Activated naive CD8-positive, alpha-beta T cell treated with anti-CD3 and anti-CD28 coated beads for 36 hours (primary cell): ENCODE data around the gene ADCY1. TPM values are rescaled to one million over a fixed set of nuclear protein-coding genes. Genes with fewer than 3 reads are reported as not detected.

Source experiments
- DNase-seq: peaks from one replicate; pipeline ENCODE4 v3.0.0; 2021
- H3K27ac Mint-ChIP-seq: one replicate; pipeline ENCODE4 v1.8.0; 2022; ENCODE audit warnings: mild to moderate bottlenecking, moderate library complexity, mixed read lengths
- H3K27me3 Mint-ChIP-seq: one replicate; pipeline ENCODE4 v1.8.0; 2022; ENCODE audit warnings: mild to moderate bottlenecking, mixed read lengths
- H3K36me3 Mint-ChIP-seq: one replicate; pipeline ENCODE4 v1.8.0; 2021; ENCODE audit warnings: mild to moderate bottlenecking, mixed read lengths
- H3K4me1 Mint-ChIP-seq: one replicate; pipeline ENCODE4 v1.8.0; 2021; ENCODE audit warnings: mixed read lengths
- H3K4me3 Mint-ChIP-seq: one replicate; pipeline ENCODE4 v1.8.0; 2022; ENCODE audit warnings: mild to moderate bottlenecking, moderate library complexity, mixed read lengths
- H3K9me3 Mint-ChIP-seq: one replicate; pipeline ENCODE4 v1.8.0; 2022; ENCODE audit warnings: mixed read lengths
- total RNA-seq, 2 experiments: library from RNA; stranded (reverse); gene quantifications; one replicate each; pipeline ENCODE4 v1.2.3, GENCODE V29; 2021

The ADCY1 gene
- total RNA-seq, 2 experiments from 2014 or later = 0.06 TPM; not detected in 1

DNA sequence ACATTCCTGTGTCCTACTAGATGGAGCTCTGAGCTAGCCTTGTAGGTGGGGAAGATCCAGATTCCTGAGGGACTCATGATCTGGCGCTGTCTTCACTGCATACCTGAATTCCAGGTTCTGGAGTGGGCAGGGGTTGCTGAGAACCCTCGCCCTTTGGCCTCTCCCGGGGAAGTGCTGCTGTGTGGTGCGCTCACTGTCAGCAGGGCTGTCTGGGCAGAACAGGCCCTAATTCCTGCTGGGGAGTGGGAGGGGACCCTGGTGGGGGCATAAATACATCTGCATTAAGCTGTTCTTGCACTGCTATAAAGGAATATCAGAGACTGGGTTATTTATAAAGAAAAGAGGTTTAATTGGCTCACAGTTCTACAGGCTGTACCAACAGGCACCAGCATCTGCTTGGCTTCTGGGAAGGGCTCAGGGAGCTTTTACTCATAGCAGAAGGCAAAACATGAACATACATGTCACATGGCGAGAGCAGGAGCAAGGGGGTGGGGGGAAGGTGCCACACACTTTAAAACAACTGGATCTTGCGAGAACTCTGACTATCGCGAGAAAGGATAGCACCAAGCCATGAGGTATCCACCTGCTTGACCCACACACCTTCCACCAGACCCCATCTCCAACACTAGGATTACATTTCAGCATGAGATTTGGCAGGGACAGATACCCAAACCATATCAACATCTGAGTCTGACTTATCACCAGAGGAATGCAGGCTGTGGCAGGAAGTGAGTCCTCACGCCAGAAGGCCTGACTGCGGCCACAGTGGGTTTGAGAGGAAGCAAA, 115.0 kb downstream of the ADCY1 start:
- Mint-ChIP-seq H3K27ac (no peak overlapping the region), H3K36me3 (no peaks in the 10 kb centered on the region), H3K4me1 (no peaks in the 10 kb centered on the region), H3K9me3 (no peaks in the 10 kb centered on the region), H3K27me3 (no peaks in the 10 kb centered on the region), H3K4me3 (no peak overlapping the region)
- no peak for DNase-seq

DNA sequence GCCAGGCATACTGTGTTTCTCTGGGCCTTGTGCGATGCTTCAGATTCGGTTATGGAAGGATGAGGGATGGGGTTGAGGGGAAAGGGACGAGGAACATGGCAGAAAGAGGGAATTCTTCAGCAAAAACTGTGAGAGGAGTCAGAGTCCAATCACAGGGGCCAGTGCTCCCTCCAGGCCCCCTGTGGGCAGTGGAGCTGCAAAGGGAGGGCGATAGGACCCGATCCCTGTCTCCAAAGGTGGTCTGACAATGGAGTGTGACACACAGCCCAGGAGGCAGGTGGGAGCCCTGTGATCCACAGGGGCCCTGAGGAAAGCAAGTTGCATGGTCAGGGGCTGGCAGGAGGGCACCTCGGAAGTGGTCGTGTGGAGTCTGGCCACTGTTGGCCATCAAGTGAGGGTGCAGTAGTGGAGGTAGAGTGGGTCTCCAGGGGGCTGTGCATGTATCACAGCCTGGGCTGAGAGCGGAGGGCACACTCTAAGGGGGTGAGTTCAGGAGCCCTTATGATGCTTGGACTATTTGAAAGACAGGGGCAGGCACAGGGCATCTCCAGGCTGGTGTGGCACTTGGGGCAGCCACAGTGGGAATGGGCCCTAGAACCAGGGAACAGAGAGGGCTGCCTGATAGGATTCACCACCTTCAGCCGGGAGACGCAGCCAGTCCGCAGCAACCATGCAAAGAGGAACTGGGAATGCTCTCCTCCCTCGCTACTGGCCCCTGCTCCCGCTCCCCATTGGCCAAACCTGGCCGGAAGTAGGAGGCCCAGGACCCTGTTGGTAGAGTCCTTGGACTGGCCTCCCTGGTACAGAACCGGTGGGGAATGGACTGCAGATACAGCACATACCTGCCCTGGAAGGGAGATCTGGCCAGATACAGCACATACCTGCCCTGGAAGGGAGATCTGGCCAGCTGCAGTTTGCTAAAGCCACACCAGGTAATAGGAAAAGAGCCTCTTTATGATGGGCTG, 115.9 kb downstream of the ADCY1 start:
- Mint-ChIP-seq H3K4me1 (no peaks in the 10 kb centered on the region), H3K36me3 (no peaks in the 10 kb centered on the region), H3K4me3 (no peak overlapping the region), H3K9me3 (no peaks in the 10 kb centered on the region), H3K27ac (no peak overlapping the region), H3K27me3 (no peaks in the 10 kb centered on the region)
- DNase-seq = no peak

DNA sequence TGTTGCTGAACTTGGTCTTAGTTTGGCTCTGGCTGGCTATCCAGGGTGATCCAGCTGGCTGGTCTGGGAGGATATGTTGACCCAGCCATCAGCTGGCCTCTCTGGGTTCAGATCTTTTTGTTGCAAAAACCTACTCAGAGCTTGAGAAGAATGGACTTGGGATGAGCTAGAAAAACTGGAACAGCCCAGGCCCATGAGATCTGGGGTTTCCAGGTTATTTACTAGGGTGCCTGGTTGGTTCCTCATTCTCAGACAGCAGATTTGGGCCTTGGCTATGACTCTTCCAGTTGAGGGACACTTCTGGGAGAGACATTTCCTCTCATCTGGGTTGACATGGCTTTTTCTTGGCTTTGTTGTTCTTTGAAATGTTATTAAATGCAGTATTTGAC, 116.6 kb downstream of the ADCY1 start:
- Mint-ChIP-seq H3K36me3 (no peaks in the 10 kb centered on the region), H3K4me3 (no peak overlapping the region), H3K27ac (no peak overlapping the region), H3K4me1 (no peaks in the 10 kb centered on the region), H3K9me3 (no peaks in the 10 kb centered on the region), H3K27me3 (no peaks in the 10 kb centered on the region)
- no peak for DNase-seq

DNA sequence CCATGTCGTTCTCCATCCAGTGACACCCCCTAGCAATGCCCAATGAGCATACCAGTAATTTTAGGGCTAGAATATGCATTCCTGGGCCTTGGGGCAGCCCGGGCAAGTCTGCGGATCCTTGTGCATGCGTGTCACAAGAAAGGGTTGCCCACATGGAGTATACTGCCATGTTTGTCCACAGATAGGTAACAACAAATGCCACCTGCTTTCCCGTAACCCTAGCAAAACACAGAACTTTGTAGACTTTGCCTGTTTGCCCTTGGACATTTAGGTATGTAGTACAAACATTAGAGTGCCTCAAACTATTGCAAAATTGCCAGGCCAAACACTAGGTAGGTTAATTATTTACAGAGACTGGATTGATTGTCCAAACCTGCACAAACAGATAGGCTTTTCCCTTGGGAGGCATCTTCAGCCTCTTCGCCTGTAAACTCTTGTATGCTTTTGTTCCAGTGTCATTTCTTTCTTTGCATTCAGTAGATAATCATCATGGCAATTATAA, 117.0 kb downstream of the ADCY1 start:
- H3K9me3 Mint-ChIP-seq = no peaks in the 10 kb centered on the region
- H3K27ac Mint-ChIP-seq = no peak overlapping the region
- no peaks in the 10 kb centered on the region for H3K27me3 Mint-ChIP-seq
- H3K36me3 Mint-ChIP-seq = no peaks in the 10 kb centered on the region
- no peaks in the 10 kb centered on the region for H3K4me1 Mint-ChIP-seq
- no peak overlapping the region for H3K4me3 Mint-ChIP-seq
- DNase-seq = no peak

DNA sequence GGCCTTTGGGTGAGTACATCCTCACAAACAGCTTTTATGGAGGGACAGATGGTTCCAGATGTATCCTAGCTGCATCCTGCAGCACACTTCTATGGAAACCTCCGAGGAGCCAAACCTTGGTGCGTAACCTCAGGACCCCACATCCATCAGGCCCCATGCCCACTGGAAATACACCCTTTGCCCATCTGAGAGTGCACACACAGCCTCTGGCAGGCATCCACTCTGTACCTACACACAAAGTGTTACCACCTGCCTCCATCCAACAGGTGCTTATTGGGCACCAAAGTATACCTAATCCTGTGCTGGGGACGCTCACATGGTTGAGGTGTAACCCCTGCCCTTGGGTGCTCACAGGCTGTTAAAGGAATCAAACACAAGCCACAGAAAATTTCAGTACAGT, 117.9 kb downstream of the ADCY1 start:
- Mint-ChIP-seq H3K4me1 (no peaks in the 10 kb centered on the region), H3K36me3 (no peaks in the 10 kb centered on the region), H3K9me3 (no peaks in the 10 kb centered on the region), H3K4me3 (no peak overlapping the region), H3K27ac (no peak overlapping the region), H3K27me3 (no peaks in the 10 kb centered on the region)
- no peak for DNase-seq

DNA sequence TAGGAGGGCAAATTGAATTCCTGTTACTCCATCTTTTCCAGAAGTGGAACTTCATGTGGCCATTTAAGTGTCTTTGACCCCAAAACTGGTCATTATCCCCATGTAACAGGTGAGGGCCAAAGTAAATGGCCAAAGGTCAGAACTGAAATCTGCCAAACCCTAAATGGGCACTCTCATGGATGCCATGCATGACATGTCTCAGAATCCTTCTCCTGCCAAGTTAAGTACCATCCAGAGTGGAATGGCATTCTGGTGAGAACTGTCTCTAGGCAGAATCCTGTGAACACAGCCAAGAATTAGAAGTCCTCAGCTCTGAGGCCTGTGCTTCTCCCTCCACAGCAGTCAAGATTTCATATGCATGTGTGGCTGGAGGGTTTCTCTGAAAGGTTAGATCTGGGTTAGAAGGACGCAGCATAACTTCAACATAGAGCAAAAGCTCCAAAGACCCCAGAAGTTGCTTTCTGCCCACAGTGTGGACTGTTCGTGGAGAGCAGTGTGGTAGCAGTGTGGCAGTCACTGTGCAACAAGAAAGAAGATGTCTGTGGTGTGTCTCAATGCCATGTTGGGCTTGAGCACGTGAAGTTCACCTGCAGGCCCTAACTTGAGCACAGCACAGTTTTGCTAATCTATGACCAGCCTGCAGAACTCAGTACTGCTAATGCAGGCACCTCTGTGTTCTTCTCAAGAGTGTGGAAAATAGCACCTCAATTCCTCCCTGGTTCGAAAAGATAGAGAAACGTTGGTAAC, 121.3 kb downstream of the ADCY1 start:
- Mint-ChIP-seq H3K27ac (no peak overlapping the region), H3K27me3 (no peaks in the 10 kb centered on the region), H3K4me1 (no peaks in the 10 kb centered on the region), H3K4me3 (no peak overlapping the region), H3K36me3 (no peaks in the 10 kb centered on the region), H3K9me3 (no peaks in the 10 kb centered on the region)
- no peak for DNase-seq

DNA sequence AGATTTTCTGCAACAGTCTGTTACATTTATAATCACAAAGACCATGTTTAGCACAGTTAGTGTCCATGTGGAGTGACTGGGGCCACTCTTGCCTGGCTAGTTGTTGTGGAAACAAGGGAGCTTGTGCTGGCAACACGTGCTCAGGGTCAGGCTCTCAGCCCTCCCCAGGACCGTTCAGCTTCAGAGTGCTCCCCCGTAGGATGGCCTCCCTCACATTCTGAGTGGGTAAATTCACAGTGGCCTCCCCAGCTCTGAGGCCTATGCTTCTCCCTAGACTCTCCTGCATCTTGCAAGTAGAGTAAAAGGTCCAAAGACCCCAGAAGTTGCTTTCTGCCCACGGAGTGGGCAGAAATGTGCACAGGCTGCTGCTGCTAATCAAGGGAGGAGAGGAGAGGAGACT, 122.3 kb downstream of the ADCY1 start:
- DNase-seq = no peak
- no peaks in the 10 kb centered on the region for H3K9me3 Mint-ChIP-seq
- no peaks in the 10 kb centered on the region for H3K27me3 Mint-ChIP-seq
- no peaks in the 10 kb centered on the region for H3K36me3 Mint-ChIP-seq
- no peak overlapping the region for H3K4me3 Mint-ChIP-seq
- H3K27ac Mint-ChIP-seq = no peak overlapping the region
- no peaks in the 10 kb centered on the region for H3K4me1 Mint-ChIP-seq

DNA sequence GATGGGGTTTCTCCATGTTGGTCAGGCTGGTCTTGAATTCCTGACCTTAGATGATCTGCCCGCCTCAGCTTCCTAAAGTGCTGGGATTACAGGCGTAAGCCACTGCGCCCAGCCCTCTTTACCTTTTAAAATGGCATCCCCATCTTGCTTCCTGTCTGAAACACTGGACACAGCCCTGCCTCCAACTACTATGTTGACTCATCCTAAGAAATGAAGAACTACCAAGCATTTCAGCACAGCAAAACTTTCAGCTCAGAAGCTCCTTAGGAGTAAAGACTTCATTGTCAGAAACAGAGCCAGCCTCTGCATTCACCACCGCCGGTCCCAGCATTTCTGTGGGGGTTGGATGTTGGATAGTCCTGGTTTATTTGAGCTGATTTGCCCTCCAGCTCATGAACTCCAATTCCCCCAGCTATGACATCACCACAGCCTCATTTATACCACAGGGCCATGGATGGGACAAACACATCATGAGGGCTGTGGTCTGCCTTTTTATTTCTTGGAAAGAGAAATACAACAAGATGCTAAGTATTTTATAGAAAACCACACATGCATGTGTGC, 123.5 kb downstream of the ADCY1 start:
- DNase-seq = no peak
- Mint-ChIP-seq H3K27me3 (no peaks in the 10 kb centered on the region), H3K4me1 (no peaks in the 10 kb centered on the region), H3K9me3 (no peaks in the 10 kb centered on the region), H3K36me3 (no peaks in the 10 kb centered on the region), H3K27ac (no peak overlapping the region), H3K4me3 (no peak overlapping the region)

DNA sequence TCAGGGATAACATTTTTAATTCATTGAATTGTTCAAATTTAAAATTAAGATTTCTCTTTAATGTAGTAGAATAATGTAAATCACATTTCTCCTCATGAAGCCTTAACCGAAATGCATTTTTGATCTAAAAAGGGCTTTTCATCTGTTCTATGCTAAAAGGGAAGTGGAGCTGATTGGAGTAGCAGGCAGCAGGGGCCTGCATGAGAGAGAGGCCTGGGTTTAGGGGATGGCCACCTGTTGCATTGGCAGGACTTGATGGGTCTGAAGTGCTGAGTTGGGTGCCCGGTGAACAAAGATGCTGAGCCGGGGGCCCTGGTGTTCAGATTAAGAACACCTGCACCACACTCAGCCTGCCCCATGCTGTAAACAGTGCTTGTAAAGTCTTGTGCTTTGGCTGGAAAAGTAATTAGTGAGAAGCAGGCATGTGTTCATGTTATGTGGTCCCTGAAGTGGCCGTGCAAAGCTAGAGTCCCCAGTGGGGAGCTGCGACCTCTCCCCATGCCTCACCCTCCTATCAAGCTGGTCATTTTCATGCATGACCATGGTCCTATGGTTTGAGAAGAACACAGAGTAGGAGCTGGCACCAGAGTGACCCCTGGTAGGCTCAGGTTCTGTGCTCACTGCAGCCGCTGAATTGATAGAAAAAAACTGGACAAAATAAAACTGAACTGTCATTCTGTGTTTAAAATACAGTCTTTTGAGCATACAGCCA, 124.3 kb downstream of the ADCY1 start:
- no peaks in the 10 kb centered on the region for H3K4me1 Mint-ChIP-seq
- DNase-seq = no peak
- no peak overlapping the region for H3K4me3 Mint-ChIP-seq
- H3K9me3 Mint-ChIP-seq = no peaks in the 10 kb centered on the region
- H3K36me3 Mint-ChIP-seq = no peaks in the 10 kb centered on the region
- H3K27me3 Mint-ChIP-seq = peaks cover 7% of the 10 kb centered on the region
- H3K27ac Mint-ChIP-seq = no peak overlapping the region

DNA sequence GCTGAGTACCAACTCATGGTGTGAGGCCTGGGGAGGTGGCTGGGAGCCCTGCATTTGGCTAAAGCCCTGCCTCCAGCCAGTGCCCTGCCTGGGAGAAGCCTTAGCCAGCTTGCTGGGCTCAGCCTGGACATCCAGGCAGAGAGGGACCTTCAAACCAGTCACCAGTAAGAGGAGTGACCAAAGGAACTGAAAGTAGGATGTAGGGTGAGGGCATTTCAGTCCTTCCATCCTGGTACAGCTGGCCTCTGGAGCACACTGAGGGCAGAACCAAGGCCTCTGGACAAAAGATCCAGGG, 124.8 kb downstream of the ADCY1 start:
- no peaks in the 10 kb centered on the region for H3K9me3 Mint-ChIP-seq
- H3K4me3 Mint-ChIP-seq = no peak overlapping the region
- no peaks in the 10 kb centered on the region for H3K36me3 Mint-ChIP-seq
- no peak overlapping the region for H3K27ac Mint-ChIP-seq
- DNase-seq = no peak
- peaks cover 7% of the 10 kb centered on the region for H3K27me3 Mint-ChIP-seq
- no peaks in the 10 kb centered on the region for H3K4me1 Mint-ChIP-seq

DNA sequence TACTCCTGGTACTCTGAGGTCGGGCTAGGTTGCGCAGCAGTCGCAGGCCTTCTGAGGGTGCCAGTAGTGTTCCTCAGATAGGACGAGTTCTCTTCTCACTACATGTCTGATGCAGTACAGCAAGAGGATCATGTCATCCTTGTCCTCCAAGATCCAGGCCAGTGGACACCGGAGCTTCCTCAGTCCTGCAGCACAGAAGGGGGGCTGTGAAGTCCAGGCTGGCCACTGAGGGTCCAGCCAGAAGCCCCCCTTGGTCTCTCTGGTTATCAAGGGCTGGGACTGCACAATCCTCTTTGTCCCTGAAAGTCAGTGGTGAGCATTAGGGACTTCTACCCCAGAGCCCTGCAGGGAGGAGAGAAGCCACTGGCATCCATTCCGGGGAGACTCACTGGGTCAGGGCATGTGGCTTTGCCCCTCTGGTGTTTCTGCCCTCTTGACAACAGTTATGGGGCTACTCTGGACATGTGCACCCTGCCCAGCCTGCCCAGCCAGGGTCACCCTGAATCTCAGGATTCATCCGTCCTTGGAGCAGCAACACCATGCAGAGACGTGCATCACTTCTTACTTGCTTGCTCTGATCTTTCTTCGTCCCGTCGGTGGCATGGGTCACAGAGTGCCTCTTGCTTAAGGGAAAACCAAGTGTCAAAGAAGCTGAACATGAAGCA, 125.7 kb downstream of the ADCY1 start:
- DNase-seq = no peak
- peaks cover 7% of the 10 kb centered on the region for H3K27me3 Mint-ChIP-seq
- no peak overlapping the region for H3K4me3 Mint-ChIP-seq
- H3K9me3 Mint-ChIP-seq = no peaks in the 10 kb centered on the region
- no peak overlapping the region for H3K27ac Mint-ChIP-seq
- no peaks in the 10 kb centered on the region for H3K36me3 Mint-ChIP-seq
- H3K4me1 Mint-ChIP-seq = no peaks in the 10 kb centered on the region

DNA sequence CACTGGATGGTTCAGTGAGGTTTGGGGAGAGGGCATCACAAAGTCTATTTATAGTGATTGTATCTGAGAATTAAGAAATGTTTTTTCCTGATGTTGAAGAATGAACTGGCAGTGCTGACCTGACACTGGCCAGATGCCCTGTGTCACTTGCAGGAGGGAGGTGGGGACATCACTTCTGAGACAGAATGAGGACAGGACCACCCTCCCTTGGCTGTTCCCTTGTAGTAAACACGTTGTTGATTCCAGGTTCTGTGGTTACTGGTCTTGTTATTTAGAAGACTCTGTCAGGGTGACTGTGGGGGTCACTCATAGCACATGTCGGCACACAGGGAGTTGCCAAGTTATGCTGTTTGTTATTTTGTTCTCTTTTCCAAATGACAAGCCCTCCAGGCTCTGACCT, 126.4 kb downstream of the ADCY1 start:
- H3K27ac Mint-ChIP-seq = no peak overlapping the region
- H3K9me3 Mint-ChIP-seq = no peaks in the 10 kb centered on the region
- no peak for DNase-seq
- no peaks in the 10 kb centered on the region for H3K4me1 Mint-ChIP-seq
- peaks cover 7% of the 10 kb centered on the region for H3K27me3 Mint-ChIP-seq
- no peak overlapping the region for H3K4me3 Mint-ChIP-seq
- no peaks in the 10 kb centered on the region for H3K36me3 Mint-ChIP-seq

DNA sequence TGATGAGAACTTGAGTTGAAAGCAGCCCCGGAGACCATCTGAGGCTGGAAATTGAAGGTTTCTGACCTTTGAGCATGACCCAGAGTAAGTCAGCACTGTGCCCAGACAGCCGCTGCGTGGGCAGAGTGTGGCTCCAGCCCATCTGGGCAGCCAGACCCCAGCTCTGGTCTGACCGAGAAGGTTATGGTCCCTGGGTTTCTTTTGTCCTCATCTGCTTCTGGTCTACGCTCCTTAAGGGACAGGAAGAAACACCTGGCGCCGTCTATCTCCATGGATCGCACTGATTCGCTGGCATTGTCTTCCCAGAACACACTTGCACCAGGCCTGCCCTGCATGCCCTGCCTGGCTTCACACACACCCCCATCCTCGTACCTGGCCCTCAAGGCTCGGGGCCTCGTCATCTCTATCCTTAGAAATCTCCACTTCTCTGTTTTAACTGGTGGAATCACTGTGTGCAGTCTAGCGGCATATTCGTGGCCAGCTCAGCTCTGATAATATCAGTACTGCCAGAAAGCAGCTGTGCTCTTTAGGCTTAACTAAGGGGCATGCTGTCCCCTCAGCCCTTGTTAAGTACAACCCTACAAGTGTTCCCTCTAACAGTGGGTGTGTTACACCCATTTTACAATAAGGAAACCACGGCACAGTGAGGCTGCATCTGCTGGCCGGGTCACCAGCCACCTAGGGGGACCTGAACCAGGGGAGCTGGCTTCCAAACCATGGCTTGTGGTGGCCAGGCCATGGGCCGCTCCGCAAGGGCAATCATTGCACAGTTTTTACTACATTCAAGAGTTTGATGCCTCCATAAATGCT, 127.7 kb downstream of the ADCY1 start:
- Mint-ChIP-seq H3K4me3 (no peak overlapping the region), H3K9me3 (no peaks in the 10 kb centered on the region), H3K4me1 (no peaks in the 10 kb centered on the region), H3K27me3 (peaks cover 7% of the 10 kb centered on the region), H3K36me3 (no peaks in the 10 kb centered on the region), H3K27ac (no peak overlapping the region)
- no peak for DNase-seq
